HG03565 (cell line): Measurements from ENCODE around the gene USP6NL.
"Not testable (repeated sequence)": the region's sequence is repeated elsewhere in the genome, so short reads cannot be mapped to it uniquely, and the experiment has no call there.

ENCODE experiments used
- ATAC-seq: cut with Tn5 transposase; IDR thresholded peaks from one replicate; pipeline ENCODE4 v1.9.1; 2021; ENCODE audit warnings: mild to moderate bottlenecking, moderate library complexity; ENCODE audit not compliant: unreplicated experiment

Gene USP6NL

GRCh38 chr10:11520892-11521291 is 90.6 kb downstream of the USP6NL start:
- ATAC-seq = no peak

GRCh38 chr10:11517150-11517549 is 94.3 kb downstream of the USP6NL start:
- ATAC-seq = peak; percentile 39

- peak; percentile 44 for ATAC-seq
Observed at GRCh38 chr10:11516431-11516746, 95.1 kb downstream of the USP6NL start.

- peak; percentile 57 for ATAC-seq
Observed at GRCh38 chr10:11515596-11516430, 95.6 kb downstream of the USP6NL start.

GRCh38 chr10:11513727-11514126 is 97.7 kb downstream of the USP6NL start:
- ATAC-seq = no peak

GRCh38 chr10:11512596-11512995 is 98.9 kb downstream of the USP6NL start:
- no peak for ATAC-seq

- ATAC-seq = no peak
Observed at GRCh38 chr10:11511321-11511720, 100.1 kb downstream of the USP6NL start.

- ATAC-seq = no peak
Observed at GRCh38 chr10:11510736-11511135, 100.7 kb downstream of the USP6NL start.

- ATAC-seq = no peak
Observed at GRCh38 chr10:11510281-11510680, 101.2 kb downstream of the USP6NL start.

- no peak for ATAC-seq
Observed at GRCh38 chr10:11509036-11509435, 102.4 kb downstream of the USP6NL start.

- ATAC-seq = no peak
Observed at GRCh38 chr10:11506247-11506789, 105.1 kb downstream of the USP6NL start.

- ATAC-seq = no peak
Observed at GRCh38 chr10:11505639-11506038, 105.8 kb downstream of the USP6NL start.

- no peak for ATAC-seq
Observed at GRCh38 chr10:11504566-11505285, 106.7 kb downstream of the USP6NL start.

GRCh38 chr10:11501600-11501999 is 109.8 kb downstream of the USP6NL start:
- no peak for ATAC-seq

GRCh38 chr10:11499425-11500071 is 111.9 kb downstream of the USP6NL start:
- ATAC-seq = no peak

GRCh38 chr10:11498399-11498798 is 113.1 kb downstream of the USP6NL start:
- ATAC-seq = no peak

GRCh38 chr10:11494923-11495322 is 116.5 kb downstream of the USP6NL start:
- ATAC-seq = not testable (repeated sequence)

GRCh38 chr10:11493646-11494045 is 117.8 kb downstream of the USP6NL start:
- no peak for ATAC-seq

- no peak for ATAC-seq
Observed at GRCh38 chr10:11491087-11491486, 120.4 kb downstream of the USP6NL start.

- ATAC-seq = no peak
Observed at GRCh38 chr10:11489591-11489990, 121.9 kb downstream of the USP6NL start.

- no peak for ATAC-seq
Observed at GRCh38 chr10:11488126-11488525, 123.3 kb downstream of the USP6NL start.
